ENCODE results near the gene DRC7. TPM values are rescaled to one million over a fixed set of nuclear protein-coding genes. Genes with fewer than 3 reads are reported as not detected.

Gene DRC7
- total RNA-seq, 1 experiment from 2014 or later, result not detected

DNA sequence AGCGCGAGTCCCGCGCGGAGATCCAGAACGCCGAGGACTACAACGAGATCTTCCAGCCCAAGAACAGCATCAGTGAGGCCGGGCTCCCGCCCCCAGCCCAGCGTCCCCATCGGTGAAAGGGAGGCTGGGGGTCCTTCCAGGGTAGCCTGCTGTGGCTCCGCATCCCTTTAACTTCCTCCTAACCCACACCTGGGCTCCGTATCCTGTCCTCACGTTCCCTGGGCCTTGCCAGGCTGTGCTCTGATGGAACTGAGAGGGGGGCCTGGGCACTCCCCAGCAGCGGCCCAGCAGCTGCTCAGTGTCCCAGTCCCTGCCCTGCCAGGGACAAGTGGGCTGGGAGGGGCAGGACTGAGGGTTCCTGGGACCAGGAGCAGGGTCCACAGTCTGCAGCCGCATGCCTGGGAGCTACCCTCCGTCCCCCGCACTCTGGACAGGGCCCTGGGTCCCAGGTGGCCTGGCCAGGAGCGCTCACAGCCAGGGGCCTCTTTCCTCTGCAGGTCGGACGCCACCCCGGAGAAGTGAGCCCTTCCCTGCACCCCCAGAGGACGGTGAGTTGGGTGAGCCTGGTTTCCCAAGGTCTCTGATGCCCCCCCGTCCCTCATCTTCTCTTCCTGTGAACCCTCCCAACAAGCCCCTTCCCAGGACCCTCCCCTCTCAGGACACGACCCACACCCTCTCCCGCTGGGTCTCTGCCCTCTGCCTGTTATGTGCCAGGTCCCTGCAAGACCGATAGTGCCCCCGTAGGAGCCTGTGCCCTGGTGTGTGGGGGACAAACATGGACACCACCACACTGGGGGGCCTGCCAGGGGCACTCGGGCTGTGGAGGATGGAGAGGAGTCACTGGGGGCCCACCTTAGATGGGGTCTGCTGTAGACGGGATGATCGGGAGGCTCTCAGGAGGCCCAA is 59.1 kb downstream of the DRC7 start:
- CTCF ChIA-PET, result interaction anchor here (1.8 to 7.9 kb wide), 2 partner anchors 109 to 113 kb away, joined by 8 to 109 read pairs; no protein-coding TSS in a partner anchor
- POLR2A ChIA-PET, result no interaction called here
- no peaks in the 10 kb centered on the region for H3K9me3 Mint-ChIP-seq (ENCODE audit: unreplicated experiment)
- peak overlapping the region; percentile 87 for H3K27ac Mint-ChIP-seq (ENCODE audit: low read depth, unreplicated experiment)
- H3K36me3 Mint-ChIP-seq (ENCODE audit: insufficient read depth, unreplicated experiment), result peaks cover 11% of the 10 kb centered on the region
- no peaks in the 10 kb centered on the region for H3K27me3 Mint-ChIP-seq (ENCODE audit: insufficient read depth, unreplicated experiment)
- H3K4me3 Mint-ChIP-seq (ENCODE audit: unreplicated experiment), result no peak overlapping the region
- TF ChIP-seq, protein P1, sequence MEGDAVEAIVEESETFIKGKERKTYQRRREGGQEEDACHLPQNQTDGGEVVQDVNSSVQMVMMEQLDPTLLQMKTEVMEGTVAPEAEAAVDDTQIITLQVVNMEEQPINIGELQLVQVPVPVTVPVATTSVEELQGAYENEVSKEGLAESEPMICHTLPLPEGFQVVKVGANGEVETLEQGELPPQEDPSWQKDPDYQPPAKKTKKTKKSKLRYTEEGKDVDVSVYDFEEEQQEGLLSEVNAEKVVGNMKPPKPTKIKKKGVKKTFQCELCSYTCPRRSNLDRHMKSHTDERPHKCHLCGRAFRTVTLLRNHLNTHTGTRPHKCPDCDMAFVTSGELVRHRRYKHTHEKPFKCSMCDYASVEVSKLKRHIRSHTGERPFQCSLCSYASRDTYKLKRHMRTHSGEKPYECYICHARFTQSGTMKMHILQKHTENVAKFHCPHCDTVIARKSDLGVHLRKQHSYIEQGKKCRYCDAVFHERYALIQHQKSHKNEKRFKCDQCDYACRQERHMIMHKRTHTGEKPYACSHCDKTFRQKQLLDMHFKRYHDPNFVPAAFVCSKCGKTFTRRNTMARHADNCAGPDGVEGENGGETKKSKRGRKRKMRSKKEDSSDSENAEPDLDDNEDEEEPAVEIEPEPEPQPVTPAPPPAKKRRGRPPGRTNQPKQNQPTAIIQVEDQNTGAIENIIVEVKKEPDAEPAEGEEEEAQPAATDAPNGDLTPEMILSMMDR (IDR thresholded peaks at IDR 0.05; ENCODE audit: unreplicated experiment), result no peak
- BruUV-seq (replicated peaks), result no TSS peak
- no peak for DNase-seq (ENCODE audit: unreplicated experiment)
- intact Hi-C loops (cut with micrococcal nuclease), result no loop called here
- H3K4me1 Mint-ChIP-seq (ENCODE audit: insufficient read depth, unreplicated experiment), result no peaks in the 10 kb centered on the region

DNA sequence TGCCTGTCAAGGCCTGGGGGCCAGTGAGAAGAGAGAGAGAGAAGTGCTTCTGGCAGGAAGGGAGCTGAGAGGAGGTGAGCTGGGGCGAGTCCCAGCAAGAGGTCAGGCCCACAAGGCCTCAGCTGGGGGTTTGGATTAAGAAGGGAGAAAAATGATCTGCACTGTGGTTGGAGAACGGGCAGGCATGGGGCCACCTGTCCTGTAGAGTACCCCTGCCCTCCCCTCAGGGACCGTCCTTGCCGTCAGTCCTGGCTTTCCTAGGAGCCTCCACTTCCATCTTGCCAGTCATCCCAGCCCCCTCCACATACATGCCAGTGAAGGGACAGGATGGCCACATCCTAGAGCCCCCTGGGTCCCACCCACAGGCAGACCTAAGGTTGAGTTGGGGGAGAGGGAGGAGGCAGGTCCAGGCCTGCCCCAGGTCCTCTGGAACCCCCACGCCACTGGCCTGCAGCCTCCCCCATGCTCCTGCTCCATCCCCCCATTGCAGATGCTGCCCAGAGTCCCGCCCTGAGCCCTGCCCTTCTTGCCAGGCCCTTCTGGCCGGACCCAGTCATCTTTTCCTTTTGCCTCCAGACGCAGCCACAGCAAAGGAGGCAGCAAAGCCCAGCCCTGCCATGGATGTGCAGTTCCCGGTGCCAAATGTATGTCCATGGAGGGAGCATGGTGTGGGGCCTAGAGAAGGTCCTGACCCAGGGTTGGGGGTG is 59.9 kb downstream of the DRC7 start:
- BruUV-seq (replicated peaks), result no TSS peak
- Mint-ChIP-seq H3K27ac (ENCODE audit: low read depth, unreplicated experiment) (peak overlapping the region; percentile 87), H3K36me3 (ENCODE audit: insufficient read depth, unreplicated experiment) (peaks cover 11% of the 10 kb centered on the region), H3K4me3 (ENCODE audit: unreplicated experiment) (no peak overlapping the region), H3K9me3 (ENCODE audit: unreplicated experiment) (no peaks in the 10 kb centered on the region), H3K4me1 (ENCODE audit: insufficient read depth, unreplicated experiment) (no peaks in the 10 kb centered on the region), H3K27me3 (ENCODE audit: insufficient read depth, unreplicated experiment) (no peaks in the 10 kb centered on the region)
- POLR2A ChIA-PET, result no interaction called here
- TF ChIP-seq, protein P1 (IDR thresholded peaks at IDR 0.05; ENCODE audit: unreplicated experiment), result no peak
- DNase-seq (ENCODE audit: unreplicated experiment), result no peak
- CTCF ChIA-PET, result interaction anchor here (1.0 to 7.9 kb wide), 3 partner anchors 108 to 178 kb away, joined by 3 to 109 read pairs (median 8); no protein-coding TSS in a partner anchor
- intact Hi-C loops (cut with micrococcal nuclease), result loop anchor here (5.0 kb wide), 1 partner anchor 48 kb away; the partner anchor contains the start of gene KIFC3

DNA sequence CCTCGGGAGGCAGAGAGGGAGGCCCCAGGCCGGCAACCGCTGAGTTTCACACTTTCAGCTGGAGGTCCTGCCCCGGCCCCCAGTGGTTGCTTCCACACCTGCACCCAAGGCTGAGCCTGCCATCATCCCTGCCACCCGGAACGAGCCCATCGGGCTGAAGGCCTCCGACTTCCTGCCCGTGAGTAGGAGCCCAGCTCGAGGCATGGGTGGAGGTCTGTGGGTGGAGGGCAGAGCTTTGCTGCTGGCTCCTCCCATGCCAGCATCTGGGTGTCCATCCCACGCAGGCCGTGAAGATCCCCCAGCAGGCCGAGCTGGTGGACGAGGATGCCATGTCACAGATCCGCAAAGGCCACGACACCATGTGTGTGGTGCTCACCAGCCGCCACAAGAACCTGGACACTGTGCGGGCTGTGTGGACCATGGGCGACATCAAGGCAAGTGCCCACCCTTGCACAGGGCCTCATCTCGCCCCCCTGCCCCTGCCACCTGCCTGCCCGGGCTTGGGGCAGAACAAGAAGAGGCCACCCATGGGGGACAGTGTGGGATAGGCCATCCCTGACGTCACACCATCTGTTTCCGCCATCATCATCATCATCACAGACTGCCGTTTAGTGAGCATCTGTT is 60.6 kb downstream of the DRC7 start:
- ChIA-PET POLR2A (no interaction called here), CTCF (interaction anchor here (0.6 to 7.9 kb wide), 9 partner anchors 11 to 221 kb away, joined by 3 to 109 read pairs (median 3); a partner anchor contains a TSS)
- BruUV-seq (replicated peaks), result no TSS peak
- peak overlapping the region; percentile 87 for H3K27ac Mint-ChIP-seq (ENCODE audit: low read depth, unreplicated experiment)
- TF ChIP-seq, protein P1 (IDR thresholded peaks at IDR 0.05; ENCODE audit: unreplicated experiment), result no peak
- H3K4me3 Mint-ChIP-seq (ENCODE audit: unreplicated experiment), result no peak overlapping the region
- H3K4me1 Mint-ChIP-seq (ENCODE audit: insufficient read depth, unreplicated experiment), result no peaks in the 10 kb centered on the region
- no peaks in the 10 kb centered on the region for H3K27me3 Mint-ChIP-seq (ENCODE audit: insufficient read depth, unreplicated experiment)
- intact Hi-C loops (cut with micrococcal nuclease), result loop anchor here (5.0 kb wide), 1 partner anchor 47 kb away; the partner anchor contains the start of gene KIFC3
- peaks cover 11% of the 10 kb centered on the region for H3K36me3 Mint-ChIP-seq (ENCODE audit: insufficient read depth, unreplicated experiment)
- DNase-seq (ENCODE audit: unreplicated experiment), result no peak
- no peaks in the 10 kb centered on the region for H3K9me3 Mint-ChIP-seq (ENCODE audit: unreplicated experiment)

Data from MCF 10A (cell line).